ENCODE data around the gene BICC1.

DNA sequence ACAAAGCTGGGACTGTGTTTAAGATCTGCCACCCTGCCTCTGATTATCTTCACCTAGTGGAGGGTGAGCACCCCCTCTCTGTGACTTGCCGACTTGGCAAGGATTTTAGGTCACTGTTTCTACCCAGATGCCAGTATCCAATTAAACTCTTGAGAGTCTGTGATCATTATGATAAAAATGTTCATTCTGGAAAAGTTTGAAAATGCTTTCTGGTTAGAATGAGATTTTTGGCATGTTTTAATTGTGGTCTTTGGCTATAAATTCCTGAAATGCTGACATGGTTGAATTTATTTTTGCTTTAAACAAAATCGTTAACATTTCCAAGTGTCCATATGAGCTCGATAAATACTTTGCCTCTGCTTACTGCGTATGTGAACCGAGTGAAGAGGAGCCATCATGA lies 221.4 kb downstream of the BICC1 start:
- TF ChIP-seq POLR2A (IDR thresholded peaks at IDR 0.05) (no peak), EP300 (IDR thresholded peaks at IDR 0.05) (no peak)
- TF ChIP-seq, protein P1, sequence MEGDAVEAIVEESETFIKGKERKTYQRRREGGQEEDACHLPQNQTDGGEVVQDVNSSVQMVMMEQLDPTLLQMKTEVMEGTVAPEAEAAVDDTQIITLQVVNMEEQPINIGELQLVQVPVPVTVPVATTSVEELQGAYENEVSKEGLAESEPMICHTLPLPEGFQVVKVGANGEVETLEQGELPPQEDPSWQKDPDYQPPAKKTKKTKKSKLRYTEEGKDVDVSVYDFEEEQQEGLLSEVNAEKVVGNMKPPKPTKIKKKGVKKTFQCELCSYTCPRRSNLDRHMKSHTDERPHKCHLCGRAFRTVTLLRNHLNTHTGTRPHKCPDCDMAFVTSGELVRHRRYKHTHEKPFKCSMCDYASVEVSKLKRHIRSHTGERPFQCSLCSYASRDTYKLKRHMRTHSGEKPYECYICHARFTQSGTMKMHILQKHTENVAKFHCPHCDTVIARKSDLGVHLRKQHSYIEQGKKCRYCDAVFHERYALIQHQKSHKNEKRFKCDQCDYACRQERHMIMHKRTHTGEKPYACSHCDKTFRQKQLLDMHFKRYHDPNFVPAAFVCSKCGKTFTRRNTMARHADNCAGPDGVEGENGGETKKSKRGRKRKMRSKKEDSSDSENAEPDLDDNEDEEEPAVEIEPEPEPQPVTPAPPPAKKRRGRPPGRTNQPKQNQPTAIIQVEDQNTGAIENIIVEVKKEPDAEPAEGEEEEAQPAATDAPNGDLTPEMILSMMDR (IDR thresholded peaks at IDR 0.05): no peak
